HG03060 (cell line): Measurements from ENCODE around the gene TRAPPC11.
"Not testable (repeated sequence)": the region's sequence is repeated elsewhere in the genome, so short reads cannot be mapped to it uniquely, and the experiment has no call there.

Source experiments
- ATAC-seq: cut with Tn5 transposase; IDR thresholded peaks from one replicate; pipeline ENCODE4 v1.9.1; 2021; ENCODE audit warnings: low read depth, moderate number of reproducible peaks; ENCODE audit not compliant: unreplicated experiment

TRAPPC11 gene

DNA sequence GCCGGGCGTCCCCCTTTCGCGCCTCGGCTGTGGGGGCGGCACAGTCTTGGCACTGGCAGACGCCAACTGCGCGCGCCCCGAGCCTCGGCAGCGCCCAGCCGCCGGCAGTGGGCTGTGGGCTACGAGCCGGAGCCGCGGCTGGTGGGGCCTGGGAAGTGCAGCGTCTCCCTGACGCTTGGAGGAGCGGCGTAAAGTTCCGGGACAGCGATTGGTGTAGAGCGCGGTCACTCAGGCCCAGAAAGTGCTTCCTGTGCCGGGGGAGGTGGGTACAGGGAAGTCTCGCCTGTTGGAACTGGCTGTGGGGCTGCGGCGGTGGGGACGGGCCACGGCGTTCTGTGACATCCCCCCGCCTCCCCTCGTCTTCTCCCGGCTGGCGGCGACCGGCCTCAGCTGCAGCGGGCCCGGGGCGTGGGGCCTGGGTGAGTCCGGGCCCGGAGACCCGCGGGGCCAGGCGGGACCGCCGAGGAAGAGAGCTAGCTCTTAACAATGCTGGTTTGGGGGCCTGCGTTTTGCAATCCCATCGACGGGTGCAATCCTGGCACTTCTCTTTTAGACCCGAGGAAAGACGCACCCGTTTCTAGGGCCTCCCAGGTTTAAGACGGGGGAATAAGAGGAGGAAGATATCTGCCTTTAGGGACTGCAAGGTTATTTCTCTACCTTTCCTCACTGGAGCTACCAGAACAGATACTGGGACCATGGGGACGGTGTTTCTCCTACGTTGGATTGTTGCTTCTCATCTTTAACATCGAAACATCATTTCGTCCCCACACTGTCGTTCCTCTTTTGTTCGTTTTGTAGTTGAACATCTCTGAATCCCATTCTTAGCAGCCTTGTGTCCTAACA lies at the start of gene TRAPPC11, which contains the start of gene RWDD4:
TRAPPC11 (plus strand) TSS at position 265 of the 843 bp plus-strand sequence. CDS start 4,575 bp downstream, outside the sequence.
RWDD4 (minus strand) TSS at position 157 of the 843 bp plus-strand sequence. CDS start 233 bp downstream, outside the sequence.
- ATAC-seq: peak; percentile 97

- no peak for ATAC-seq
Observed at GRCh38 chr4:183610033-183610432, 49.1 kb upstream of the TRAPPC11 start.

DNA sequence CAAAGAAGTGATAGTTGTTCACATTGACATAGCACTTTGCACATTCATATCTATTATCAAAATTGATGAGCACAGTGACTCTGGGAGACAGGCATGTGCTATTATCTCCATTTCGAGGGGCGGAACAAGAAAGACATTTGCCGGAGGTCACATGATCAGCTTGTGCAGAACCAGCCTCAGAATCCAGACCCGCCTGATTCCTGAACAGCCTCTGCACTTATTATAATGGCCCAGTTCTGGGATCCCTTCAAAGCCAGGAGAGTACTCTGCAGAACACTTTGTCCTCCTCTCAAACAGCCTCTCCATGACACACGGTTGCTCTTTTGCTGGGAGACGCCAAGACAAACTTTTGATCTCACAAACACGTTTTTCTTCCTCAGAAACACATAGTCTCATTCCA lies 48.5 kb upstream of the TRAPPC11 start:
- no peak for ATAC-seq

DNA sequence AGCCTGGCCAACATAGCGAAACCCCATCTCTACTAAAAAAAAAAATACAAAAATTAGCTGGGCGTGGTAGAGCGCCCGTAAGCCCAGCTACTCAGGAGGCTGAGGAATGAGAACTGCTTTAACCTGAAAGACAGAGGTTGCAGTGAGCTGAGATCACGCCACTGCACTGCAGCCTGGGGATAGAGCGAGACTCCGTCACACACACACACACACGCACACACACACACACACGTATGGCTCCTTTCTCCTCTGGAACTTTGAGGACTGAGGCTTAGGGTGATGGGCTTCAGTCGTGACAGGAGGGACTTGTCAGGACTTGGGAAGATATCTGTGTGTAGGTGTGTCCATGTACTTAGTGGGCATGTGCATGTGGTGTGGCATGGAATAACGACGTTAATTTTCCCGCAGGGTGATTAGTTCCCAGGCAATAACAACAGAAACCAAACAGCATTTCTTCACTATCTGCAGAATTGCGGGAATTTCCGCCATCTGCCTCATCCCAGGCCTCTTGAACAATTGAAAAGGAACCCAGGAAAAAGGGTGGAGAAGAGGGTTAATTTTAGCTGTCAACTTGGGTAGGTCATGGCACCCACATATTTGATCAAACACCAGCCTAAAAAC lies 47.8 kb upstream of the TRAPPC11 start:
- no peak for ATAC-seq

- no peak for ATAC-seq
Observed at GRCh38 chr4:183612329-183613250, 46.5 kb upstream of the TRAPPC11 start.

GRCh38 chr4:183617075-183617474 lies 42.0 kb upstream of the TRAPPC11 start:
- ATAC-seq: no peak

DNA sequence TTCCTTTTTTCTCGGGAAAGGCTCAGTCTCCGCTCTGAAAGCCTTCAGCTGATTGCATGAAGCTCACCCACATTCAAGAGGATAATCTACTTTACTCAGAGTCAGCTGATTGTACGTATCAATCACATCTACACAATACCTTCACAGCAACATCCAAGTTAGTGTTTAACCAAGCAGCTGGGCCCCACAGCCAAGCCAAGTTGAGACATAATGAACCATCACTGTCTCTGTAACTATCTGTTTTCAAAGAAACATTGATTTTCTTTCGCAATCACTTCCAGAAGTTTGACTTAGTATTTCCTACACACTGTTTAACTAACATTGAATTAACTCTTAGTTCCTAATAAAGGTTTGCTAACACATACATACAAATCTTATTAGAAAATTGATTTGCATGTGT lies 40.4 kb upstream of the TRAPPC11 start:
- ATAC-seq: no peak

- no peak for ATAC-seq
Observed at GRCh38 chr4:183620421-183620820, 38.7 kb upstream of the TRAPPC11 start.

DNA sequence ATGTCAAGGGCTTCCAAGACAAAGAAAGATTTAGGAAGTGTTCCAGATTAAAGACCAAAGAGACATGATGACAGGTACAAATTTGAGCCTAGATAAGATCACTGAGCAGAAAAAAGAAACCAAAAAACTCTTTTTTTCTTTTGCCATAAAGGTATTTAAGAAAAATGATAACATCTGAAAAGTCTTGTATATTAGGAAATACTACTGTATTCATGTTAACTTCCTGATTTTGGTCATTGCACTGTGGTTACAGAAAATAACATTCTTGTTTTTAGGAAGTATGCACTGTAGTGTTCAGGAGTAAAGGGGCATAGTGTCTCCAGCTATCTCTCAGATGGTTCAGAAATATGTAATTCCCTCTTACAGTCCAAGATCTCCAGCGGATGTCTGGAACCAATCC lies 37.2 kb upstream of the TRAPPC11 start:
- ATAC-seq: no peak

DNA sequence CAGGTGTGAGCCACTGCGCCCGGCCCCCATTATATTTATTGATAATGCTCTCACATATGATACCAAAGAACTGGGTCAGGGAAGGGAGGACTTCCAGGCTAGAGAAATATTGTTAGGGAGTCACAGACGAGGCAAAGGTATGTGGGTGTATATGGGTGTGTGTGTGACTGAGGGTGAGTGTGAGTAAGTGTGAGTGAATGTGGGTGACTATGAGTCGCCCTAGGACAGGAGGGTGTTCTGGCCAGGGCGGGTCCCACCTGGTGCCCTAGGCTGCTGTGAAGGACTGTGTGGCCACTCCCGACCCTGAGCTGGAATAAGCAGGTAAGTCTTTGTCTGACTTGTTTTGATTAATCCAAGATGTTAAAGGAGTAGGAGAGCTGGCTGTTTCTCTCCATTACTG lies 34.5 kb upstream of the TRAPPC11 start:
- ATAC-seq: no peak

DNA sequence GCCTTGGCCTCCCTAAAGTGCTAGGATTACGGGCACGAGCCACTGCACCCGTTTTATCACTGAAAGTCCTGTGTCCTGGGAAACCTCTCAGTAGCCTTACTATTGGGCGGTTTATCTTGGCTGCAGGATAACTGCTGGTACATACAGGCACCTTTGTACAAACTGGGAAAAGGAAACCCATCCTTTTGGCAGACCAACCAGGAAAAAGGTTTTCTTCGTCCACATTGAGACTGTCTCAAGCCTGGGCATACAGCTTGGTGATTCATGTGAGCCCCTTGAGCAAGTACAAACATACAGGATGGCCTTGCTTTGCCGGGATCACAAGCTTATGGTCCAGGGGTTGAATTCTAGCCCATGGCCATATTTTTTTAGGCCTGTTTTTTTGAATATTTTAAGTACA lies 32.9 kb upstream of the TRAPPC11 start:
- no peak for ATAC-seq

- ATAC-seq: not testable (repeated sequence)
Observed at GRCh38 chr4:183627286-183627685, 31.8 kb upstream of the TRAPPC11 start.

GRCh38 chr4:183627979-183628588 lies 31.0 kb upstream of the TRAPPC11 start:
- no peak for ATAC-seq

DNA sequence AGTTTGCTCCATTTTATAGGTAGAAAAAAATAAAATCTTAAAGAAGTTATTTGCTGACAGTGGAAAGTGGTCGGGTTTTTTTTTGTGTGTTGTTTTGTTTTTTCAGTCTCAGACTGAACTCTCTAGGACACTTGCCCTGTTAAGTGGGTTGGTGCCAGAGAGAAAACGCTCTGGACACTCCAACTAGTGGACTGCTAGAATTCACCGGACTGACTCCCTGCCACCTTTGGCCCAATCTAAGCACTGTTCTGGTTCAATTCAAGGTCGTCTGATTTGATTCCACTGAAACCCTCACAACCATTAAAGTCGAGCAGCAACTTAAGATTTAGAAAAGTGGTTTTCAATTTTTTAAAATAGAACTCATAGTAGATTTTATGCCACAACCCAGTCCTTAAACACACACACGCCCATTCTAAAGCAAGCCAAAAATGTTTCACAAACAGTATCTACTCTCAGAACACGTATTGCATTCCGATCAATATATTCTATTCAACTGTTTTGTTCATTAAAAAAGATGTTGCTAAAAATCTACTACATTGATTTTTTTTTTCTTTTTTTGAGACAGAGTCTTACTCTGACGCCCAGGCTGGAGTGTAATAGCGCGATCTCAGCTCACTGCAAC lies 27.4 kb upstream of the TRAPPC11 start:
- ATAC-seq: no peak

GRCh38 chr4:183632689-183633088 lies 26.4 kb upstream of the TRAPPC11 start:
- ATAC-seq: no peak

DNA sequence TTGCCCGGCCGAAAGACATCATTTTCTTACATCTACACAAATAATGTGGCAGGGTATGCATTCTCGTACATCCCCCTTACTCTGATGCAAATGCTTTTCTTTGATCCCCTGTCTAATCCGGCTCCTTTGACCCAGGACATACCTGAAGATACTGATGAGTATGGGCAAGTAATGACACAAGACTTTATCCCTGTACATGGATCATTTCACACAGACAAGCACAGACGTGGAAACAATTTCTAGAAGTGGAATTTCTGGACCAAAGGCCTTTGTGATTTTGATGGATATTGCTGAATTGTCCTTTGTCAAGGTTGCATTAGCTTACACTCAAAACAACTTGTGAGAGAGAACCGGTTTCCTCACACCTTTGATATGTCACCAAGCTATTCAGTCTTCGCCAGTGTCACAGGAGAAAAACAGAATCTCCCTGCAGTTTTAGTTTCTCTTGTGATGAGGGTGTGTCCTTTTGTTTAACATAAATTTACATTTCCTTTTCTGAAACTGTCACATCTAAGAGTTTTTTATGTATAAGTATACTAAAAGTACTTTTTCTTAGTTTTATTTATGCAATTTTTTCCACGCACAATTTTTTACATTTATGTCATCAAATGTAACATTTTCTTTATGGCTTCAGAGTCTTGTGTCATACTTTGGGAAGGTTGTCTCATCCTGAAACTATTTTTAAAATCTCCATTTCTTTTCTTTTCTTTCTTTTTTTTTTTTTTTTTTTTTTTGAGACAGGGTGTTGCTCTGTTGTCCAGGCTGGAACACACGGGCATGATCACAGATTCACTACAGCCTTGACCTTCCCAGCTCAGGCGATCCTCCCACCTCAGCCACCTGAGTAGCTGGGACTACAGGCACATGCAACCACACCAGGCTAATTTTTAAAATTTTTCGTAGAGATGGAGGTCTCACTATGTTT lies 25.4 kb upstream of the TRAPPC11 start:
- ATAC-seq: no peak

DNA sequence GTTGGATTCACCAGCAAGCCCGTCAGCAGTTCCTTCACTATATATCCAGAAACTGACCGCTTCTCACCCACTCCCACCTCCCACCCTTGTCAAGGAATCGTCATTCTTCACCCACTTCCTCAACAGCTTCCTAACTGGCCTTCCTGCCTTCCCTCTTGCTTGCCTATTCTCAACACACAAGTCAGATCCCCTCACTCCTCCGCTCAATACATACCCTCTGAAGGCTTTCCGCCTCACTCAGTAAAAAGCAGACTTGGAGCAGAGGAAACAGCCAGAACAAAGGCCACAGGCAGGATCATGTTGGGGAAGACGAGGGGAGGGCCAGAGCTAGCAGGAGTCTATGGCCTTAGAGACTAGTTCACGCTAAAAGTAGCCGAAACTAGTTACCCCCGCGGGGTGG lies 23.8 kb upstream of the TRAPPC11 start:
- no peak for ATAC-seq

GRCh38 chr4:183635741-183636140 lies 23.4 kb upstream of the TRAPPC11 start:
- no peak for ATAC-seq

GRCh38 chr4:183636503-183636902 lies 22.6 kb upstream of the TRAPPC11 start:
- no peak for ATAC-seq
